Muscle of back (tissue), 11 donors: ENCODE results near the gene ITGBL1. TPM values are rescaled to one million over a fixed set of nuclear protein-coding genes. Genes with fewer than 3 reads are reported as not detected.
A peak's percentile ranks its signal among the peaks of the same experiment; 100 is the strongest.

Source experiments
- DNase-seq, 3 donors: peaks; one replicate each; pipeline versions ENCODE4 v3.0.0 to v3.0.0-alpha.2; 2013
- polyA plus RNA-seq, 10 donors: library from polyadenylated mRNA; unstranded; fragments of 120-200 nt; gene quantifications; one replicate each; pipeline ENCODE4 v1.2.1, GENCODE V29; 2013; ENCODE audit not compliant: insufficient read length in 10 of 10

ITGBL1 gene
- polyA plus RNA-seq, 10 donors = 0.21 to 7.2 (median 3.0) TPM

DNA sequence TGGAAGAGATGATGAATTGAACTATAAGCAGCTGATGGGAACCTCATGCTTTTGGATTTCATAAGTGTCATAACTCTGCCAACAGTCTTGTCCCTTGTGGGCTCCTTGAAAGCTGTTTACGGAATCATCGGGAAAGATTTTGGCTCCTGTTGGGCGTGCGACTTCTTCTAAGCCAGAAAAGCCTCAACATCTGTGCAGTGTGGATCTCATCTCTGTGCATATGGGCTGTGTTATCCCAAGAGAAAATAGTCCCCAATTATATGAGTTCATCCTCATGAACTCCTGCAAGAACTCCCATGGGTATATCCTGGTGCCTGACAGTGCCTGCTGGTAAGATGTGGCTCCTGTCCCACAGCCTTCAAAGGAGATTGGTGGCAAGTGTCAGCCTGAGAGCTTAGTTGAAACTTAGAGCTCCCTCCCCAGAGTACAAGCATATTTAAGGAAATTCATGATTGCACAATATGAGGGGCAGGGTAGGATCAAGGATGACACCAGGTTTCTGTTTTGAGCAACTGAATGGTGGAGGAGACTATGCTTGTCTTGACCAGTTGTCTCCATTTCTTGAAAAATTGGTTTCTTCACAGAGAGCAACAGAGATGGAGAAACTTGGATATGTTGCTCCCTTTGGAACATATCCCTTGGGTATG is 243.5 kb downstream of the ITGBL1 start:
- peak in 1 of 3 donors; percentile 58 for DNase-seq

DNA sequence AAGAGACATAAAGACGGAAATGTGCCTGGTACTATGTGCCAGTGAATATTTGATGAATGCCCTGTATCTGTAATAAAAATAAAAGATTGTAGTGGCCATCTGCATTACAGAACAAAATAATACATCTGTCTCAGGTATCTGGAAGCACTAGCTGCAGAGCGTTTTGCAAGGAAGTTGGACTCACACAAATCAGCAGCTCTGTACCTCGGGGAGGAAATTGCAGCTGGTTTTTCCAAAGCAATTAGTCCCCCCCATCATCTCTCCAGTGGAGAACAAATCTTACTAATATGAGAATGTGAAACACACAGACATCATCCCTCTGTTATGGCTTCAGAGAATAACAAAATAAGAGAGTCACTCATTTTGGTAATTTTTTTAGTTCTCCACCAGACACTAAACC is 245.3 kb downstream of the ITGBL1 start:
- peak in 1 of 3 donors; percentile 31 for DNase-seq

GRCh38 chr13:101698400-101698799 is 245.9 kb downstream of the ITGBL1 start:
- no peak for DNase-seq

GRCh38 chr13:101700598-101700997 is 248.1 kb downstream of the ITGBL1 start:
- DNase-seq = no peak

GRCh38 chr13:101703081-101703480 is 250.6 kb downstream of the ITGBL1 start:
- DNase-seq = no peak

- no peak for DNase-seq
Measured at GRCh38 chr13:101703838-101704237, 251.4 kb downstream of the ITGBL1 start.

DNA sequence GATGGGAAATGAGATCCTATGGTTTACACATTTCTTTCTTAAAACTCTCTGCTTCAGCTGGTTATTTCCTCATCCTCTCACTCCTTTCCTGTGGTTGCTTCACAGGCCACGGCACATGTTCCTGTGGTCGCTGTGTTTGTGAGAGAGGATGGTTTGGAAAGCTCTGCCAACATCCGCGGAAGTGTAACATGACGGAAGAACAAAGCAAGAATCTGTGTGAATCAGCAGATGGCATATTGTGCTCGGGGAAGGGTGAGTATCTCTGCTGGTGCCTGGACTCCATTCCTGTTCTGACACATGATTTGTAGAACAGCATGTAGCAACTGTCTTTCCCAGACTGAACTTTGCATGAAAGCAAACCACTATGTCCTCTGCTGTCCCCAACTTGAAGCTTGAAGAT is 254.2 kb downstream of the ITGBL1 start:
- peak in 2 of 3 donors; percentile 15 to 64 for DNase-seq

DNA sequence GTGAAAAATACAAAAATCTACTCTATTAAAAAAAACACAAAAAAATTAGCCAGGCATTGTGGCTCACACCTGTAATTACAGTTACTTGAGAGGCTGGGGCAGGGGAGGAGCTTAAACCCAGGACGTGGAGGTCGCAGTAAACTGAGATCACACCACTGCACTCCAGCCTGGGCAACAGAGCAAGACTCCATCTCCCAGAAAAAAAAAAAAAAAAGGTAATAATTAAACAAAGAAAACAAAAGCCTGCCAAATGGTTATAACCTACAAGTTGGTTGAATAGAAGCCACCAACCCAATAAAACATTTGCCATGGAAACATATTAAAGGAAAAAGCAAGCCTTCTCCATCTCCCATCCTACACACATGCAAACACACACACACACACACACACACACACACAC is 255.2 kb downstream of the ITGBL1 start:
- DNase-seq = no peak

GRCh38 chr13:101708115-101708514 is 255.6 kb downstream of the ITGBL1 start:
- DNase-seq = no peak

GRCh38 chr13:101709952-101710351 is 257.5 kb downstream of the ITGBL1 start:
- no peak for DNase-seq

DNA sequence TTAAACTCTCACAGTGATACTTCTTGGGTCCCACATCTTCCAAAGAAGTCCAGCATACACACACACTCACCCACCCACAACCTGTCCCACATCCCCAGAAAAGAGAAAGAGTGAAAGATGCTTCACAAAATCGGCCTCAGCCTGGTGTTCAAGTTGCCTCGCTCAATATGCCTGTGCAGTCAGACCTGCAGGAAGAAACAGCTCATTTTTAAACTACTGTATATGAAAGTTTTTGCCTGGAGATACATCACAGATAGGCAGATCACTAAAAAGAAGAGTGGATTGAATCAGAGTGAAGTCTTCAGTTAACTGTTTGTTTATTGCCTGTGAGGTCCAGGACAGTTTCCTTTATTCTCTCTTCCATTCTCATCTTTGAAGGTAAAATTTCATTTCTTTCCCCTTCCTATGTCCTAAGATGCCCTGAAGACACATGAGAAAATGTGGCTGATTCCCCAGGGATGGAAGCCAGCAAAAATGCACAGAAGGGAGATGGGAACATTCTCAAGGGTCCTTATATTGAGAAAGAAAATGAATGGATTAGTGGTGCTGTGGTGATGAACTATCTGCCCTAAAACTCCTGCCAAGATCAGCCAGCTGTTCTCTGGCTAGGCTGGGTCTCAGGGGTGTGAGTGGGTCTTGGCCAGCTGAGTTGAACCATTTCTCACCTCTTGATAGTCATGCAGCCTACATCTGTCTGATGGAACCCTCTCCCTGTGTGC is 259.0 kb downstream of the ITGBL1 start:
- DNase-seq = no peak

DNA sequence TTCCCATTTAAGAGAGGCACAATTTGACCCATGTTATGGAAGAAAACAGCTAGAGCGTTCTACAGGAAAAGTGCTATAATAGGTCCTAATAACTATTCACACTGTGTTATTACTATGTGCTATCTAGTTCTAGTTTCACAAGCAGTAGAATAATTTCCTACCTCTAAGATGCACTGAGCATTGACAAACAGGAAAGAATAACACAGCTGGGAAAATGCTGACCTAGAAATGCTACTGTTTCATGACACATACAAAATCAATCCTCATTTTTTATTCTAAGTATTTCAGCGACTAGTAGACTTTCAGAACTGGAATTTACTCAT is 259.5 kb downstream of the ITGBL1 start:
- DNase-seq = no peak

DNA sequence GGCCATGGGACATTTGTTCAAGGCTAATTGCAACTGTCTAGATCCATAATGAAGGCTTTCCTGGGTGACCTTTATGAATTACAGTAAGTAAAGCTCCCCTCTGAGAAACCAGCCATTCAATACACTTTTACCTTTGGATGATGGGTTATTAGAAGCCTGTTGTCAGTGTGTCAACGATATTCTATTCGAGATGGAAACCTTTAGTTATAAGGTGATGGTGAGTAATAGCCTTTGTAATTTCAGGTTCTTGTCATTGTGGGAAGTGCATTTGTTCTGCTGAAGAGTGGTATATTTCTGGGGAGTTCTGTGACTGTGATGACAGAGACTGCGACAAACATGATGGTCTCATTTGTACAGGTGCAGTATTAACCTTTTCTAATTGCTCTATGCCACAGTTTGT is 261.7 kb downstream of the ITGBL1 start:
- DNase-seq = no peak

DNA sequence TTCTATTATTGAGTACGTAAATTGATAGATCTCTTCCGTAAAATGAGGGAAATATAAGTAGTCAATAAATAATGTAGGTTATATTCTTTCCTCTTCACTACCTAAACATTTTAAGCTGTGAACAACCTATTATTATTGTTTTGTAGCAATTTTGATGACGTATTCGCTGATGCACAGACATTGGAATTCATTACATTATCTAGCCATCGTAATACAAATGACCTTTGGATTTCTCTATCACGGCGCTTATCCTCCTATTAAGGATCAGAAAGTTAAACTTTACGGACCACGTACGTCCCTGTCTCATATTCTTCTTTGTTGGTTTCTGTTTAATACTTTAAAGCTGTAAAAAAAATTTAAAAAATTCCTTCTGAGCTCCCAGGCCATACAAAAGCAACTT is 264.9 kb downstream of the ITGBL1 start:
- DNase-seq = no peak

DNA sequence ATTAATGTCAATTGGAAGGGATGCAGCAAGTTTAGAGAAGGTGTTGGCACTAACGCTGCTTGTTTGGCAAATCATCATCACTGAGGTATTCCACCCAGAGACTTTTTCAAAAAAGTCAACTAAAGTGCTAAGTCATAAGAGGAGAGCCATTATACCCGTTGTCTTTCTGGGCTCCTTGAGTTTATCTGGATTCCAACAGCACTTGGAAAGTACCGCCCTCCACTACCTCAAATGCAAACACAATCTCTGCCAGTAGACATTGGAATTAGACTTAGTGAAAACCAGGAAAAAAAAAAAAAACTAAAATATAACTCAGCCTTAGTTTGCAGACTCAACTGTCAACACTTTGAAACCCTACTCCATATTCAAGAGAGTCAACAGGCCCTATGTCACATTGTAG is 266.0 kb downstream of the ITGBL1 start:
- no peak for DNase-seq

- no peak for DNase-seq
Measured at GRCh38 chr13:101726681-101727080, 274.2 kb downstream of the ITGBL1 start.

- no peak for DNase-seq
Measured at GRCh38 chr13:101727118-101727517, 274.6 kb downstream of the ITGBL1 start.

- DNase-seq = no peak
Measured at GRCh38 chr13:101728021-101728420, 275.5 kb downstream of the ITGBL1 start.

DNA sequence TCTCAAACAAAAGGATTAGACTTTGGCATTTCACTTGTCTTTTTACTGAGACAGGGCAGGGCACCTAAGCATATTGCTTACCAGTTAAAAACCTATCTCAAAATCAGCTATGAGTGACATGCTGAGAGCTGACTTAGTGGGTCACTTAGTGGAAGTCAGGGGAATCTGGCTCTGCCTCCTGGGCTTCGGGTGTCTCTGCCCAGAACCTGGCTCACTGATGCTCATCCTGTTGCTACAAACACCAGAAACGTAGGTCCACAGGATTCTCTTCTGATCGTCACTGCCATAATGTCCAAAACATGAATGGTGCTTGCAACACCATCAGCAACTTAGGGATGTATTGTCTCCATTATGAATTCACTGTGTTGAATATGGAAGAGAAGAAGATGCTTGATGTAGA is 276.1 kb downstream of the ITGBL1 start:
- no peak for DNase-seq

- no peak for DNase-seq
Measured at GRCh38 chr13:101730420-101731000, 278.0 kb downstream of the ITGBL1 start.

DNA sequence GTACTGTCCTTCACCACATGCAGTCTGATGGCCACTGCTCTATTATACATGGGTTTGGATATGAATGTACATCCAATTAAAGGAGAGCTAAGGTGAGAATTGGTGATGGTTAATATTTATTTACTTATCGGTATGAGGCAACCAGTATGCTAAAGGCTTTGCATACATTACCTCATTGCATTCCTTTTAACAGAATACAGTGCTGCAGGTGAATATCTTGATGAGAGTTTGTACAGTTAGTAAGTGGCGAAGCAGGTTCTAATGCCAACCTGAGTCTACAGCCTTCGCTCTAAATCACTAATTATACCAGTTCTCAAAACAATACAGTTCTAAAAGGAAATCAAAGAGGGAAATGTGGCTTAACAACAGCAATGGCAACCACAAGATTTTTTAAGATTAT is 284.1 kb downstream of the ITGBL1 start:
- no peak for DNase-seq

DNA sequence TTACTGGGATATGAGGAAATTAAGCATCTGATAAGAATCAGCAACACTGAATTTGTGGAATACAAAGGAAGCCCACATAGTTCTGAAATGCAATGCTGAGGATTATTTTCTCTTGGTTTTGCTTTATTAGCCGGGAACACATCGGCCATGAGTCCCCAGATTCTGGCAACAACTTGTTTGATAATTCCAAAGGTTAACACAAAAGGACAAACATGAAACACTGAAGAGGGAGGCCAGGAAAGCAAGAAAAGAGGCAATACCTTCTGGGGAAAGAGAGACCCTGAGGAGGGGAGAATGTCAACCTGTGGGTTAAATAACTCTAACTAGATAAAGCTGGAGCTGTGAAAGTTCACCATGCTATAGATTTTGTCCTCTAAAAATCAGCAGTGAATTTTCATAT is 285.9 kb downstream of the ITGBL1 start:
- DNase-seq = no peak

DNA sequence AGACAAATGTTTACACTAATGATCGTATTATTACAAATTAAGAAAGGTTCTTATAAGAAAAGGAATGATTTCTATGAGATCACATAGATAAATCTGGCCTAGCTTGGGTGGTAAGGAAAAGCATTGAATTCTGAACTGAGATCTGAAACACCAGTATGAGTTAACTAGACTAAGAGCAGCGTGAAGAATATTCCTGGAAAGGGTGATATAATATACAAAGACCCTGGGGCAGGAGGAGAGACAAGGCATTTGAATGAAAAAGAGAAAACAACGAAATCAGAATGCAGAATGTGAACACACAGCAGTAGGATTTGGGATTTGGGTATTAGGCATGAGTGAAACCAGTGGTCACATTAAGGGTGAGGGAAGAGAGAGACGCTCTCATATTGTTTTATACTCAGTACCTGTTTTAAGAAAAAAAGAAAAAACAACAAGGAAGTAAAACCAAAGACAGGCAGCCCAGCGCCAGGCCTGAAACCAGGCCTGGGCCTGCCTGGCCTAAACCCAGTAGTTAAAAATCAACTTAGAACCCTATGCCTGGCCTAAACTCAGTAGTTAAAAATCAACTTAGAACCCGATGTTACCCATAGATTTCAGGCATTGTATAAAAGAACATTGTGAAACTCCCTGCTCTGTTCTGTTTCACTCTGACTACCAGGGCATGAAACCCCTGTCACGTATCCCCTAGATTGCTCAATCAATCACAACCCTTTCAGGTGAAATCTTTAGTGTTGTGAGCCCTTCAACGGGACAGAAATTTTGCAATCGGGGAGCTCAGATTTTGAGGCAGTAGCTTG is 287.1 kb downstream of the ITGBL1 start:
- no peak for DNase-seq
